ENCODE measurements around the gene SBF2. TPM values are rescaled to one million over a fixed set of nuclear protein-coding genes. Genes with fewer than 3 reads are reported as not detected.

Gene SBF2
- total and polyA plus RNA-seq, 2 of the 13 experiments (the other 11 are each of a cell fraction or from before 2014, with no cell fraction given) = 24.0 to 45.8 TPM

DNA sequence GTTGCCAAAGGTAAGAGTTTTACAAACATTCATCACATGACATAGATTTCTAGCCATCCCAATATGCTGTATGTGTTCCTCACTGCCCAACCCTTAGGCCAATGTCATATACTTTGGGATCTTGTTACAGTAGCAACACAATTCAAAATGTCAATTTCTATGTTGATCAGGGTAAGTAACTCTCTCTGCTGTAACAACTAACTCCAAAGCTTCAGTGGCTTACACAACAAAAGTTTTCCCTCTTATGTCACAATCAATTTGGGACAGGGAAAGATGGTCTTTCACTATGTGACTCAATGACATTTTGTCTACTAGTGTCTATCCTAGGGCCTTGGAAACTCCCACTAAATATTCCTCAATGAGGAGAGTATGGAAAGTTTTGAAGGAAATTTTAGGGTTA, 144.5 kb downstream of the SBF2 start:
- Histone ChIP-seq H3K27ac (ENCODE audit: extremely low read length, insufficient read depth, low read length) (no peak overlapping the region), H2AFZ (ENCODE audit: low read length) (no peak overlapping the region), H3K4me3 (replicated peaks in 1 of 3; ENCODE audit: insufficient read depth in 1 of 3, low read depth in 2 of 3, low read length in 3 of 3) (no peak overlapping the region), H3K4me1 (ENCODE audit: insufficient read depth, low read length) (no peaks in the 10 kb centered on the region), H4K20me1 (ENCODE audit: insufficient read depth, low read length) (peaks cover 6% of the 10 kb centered on the region; the same call in 1 of the 2 replicates), H3K79me2 (ENCODE audit: insufficient read depth, low read length) (no peaks in the 10 kb centered on the region), H3K9ac (ENCODE audit: insufficient read depth, low read depth, low read length) (no peak overlapping the region), H3K9me3 (ENCODE audit: low read length) (no peaks in the 10 kb centered on the region), H3K4me2 (ENCODE audit: low read depth, low read length) (no peak overlapping the region), H3K27me3 (ENCODE audit: control insufficient read depth in 1 of 2, insufficient read depth in 2 of 2, low read length in 2 of 2) (no peaks in the 10 kb centered on the region), H3K36me3 (replicated peaks in 1 of 2; ENCODE audit: control insufficient read depth in 1 of 2, insufficient read depth in 2 of 2, low read length in 2 of 2) (no peaks in the 10 kb centered on the region)
- no TSS peak for BruUV-seq (replicated peaks)
- POLR2A ChIA-PET = no interaction called here
- CTCF ChIA-PET (ENCODE audit: low intra/inter-chr PET ratio, low total read pairs) = no interaction called here
- in situ Hi-C loops (cut with HindIII; ENCODE audit: extremely low pct_ligation_motif_present, low pct_unique_long_range_greater_than_20kb) (no loop called here), intact Hi-C loops (cut with micrococcal nuclease; ENCODE audit: unreplicated experiment) (no loop called here)
- no peak for FAIRE-seq
- no peak for ATAC-seq
- TF ChIP-seq, protein P1, sequence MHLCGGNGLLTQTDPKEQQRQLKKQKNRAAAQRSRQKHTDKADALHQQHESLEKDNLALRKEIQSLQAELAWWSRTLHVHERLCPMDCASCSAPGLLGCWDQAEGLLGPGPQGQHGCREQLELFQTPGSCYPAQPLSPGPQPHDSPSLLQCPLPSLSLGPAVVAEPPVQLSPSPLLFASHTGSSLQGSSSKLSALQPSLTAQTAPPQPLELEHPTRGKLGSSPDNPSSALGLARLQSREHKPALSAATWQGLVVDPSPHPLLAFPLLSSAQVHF (CRISPR knock-in tag; IDR thresholded peaks at IDR 0.05) = no peak
- TF ChIP-seq KAT8 (CRISPR knock-in tag; IDR thresholded peaks at IDR 0.05) (no peak), ZNF12 (CRISPR knock-in tag; IDR thresholded peaks at IDR 0.05) (peak; percentile 91), ZNF670 (CRISPR knock-in tag; IDR thresholded peaks at IDR 0.05; ENCODE audit: borderline replicate concordance) (no peak), ZFX (CRISPR knock-in tag; IDR thresholded peaks at IDR 0.05; ENCODE audit: low read depth) (no peak), BORCS8-MEF2B (CRISPR knock-in tag; IDR thresholded peaks at IDR 0.05) (no peak)
- TF ChIP-seq, protein P2, sequence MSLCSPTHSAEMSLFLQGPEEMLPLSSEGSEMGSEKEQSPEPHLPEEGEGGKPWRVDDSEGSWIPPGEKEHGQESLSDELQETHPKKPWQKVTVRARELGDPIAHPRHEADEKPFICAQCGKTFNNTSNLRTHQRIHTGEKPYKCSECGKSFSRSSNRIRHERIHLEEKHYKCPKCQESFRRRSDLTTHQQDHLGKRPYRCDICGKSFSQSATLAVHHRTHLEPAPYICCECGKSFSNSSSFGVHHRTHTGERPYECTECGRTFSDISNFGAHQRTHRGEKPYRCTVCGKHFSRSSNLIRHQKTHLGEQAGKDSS (CRISPR knock-in tag; IDR thresholded peaks at IDR 0.05; ENCODE audit: borderline replicate concordance, low read depth) = no peak
- no peak for DNase-seq (ENCODE audit: low spot score)

DNA sequence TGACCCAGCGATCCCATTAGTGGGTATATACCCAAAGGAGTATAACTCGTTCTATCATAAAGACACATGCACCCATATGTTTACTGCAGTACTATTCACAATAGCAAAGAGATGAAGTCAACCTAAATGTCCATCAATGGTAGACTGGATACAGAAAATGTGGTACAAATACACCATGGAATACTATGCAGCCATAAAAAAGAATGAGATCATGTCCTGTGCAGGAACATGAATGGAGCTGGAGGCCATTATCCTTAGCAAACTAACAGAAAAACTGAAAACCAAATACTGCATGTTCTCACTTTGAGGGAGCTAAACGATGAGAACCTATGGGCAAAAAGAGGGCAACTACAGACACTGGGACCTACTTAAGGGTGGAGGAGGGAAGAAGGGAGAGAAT, 146.8 kb downstream of the SBF2 start:
- POLR2A ChIA-PET = no interaction called here
- no peak for FAIRE-seq
- TF ChIP-seq, protein P3, sequence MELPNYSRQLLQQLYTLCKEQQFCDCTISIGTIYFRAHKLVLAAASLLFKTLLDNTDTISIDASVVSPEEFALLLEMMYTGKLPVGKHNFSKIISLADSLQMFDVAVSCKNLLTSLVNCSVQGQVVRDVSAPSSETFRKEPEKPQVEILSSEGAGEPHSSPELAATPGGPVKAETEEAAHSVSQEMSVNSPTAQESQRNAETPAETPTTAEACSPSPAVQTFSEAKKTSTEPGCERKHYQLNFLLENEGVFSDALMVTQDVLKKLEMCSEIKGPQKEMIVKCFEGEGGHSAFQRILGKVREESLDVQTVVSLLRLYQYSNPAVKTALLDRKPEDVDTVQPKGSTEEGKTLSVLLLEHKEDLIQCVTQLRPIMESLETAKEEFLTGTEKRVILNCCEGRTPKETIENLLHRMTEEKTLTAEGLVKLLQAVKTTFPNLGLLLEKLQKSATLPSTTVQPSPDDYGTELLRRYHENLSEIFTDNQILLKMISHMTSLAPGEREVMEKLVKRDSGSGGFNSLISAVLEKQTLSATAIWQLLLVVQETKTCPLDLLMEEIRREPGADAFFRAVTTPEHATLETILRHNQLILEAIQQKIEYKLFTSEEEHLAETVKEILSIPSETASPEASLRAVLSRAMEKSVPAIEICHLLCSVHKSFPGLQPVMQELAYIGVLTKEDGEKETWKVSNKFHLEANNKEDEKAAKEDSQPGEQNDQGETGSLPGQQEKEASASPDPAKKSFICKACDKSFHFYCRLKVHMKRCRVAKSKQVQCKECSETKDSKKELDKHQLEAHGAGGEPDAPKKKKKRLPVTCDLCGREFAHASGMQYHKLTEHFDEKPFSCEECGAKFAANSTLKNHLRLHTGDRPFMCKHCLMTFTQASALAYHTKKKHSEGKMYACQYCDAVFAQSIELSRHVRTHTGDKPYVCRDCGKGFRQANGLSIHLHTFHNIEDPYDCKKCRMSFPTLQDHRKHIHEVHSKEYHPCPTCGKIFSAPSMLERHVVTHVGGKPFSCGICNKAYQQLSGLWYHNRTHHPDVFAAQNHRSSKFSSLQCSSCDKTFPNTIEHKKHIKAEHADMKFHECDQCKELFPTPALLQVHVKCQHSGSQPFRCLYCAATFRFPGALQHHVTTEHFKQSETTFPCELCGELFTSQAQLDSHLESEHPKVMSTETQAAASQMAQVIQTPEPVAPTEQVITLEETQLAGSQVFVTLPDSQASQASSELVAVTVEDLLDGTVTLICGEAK (IDR thresholded peaks at IDR 0.05) = no peak
- TF ChIP-seq, protein P3 (CRISPR knock-in tag; IDR thresholded peaks at IDR 0.05) = no peak

More for the DNA sequence above, 146.8 kb downstream of the SBF2 start:
- Histone ChIP-seq H3K4me2 (ENCODE audit: low read depth, low read length) (no peak overlapping the region), H3K4me1 (ENCODE audit: insufficient read depth, low read length) (no peaks in the 10 kb centered on the region), H3K9me3 (ENCODE audit: low read length) (no peaks in the 10 kb centered on the region), H2AFZ (ENCODE audit: low read length) (no peak overlapping the region), H3K9ac (ENCODE audit: insufficient read depth, low read depth, low read length) (no peak overlapping the region), H4K20me1 (ENCODE audit: insufficient read depth, low read length) (peaks cover 6% of the 10 kb centered on the region; the same call in 1 of the 2 replicates), H3K36me3 (replicated peaks in 1 of 2; ENCODE audit: control insufficient read depth in 1 of 2, insufficient read depth in 2 of 2, low read length in 2 of 2) (no peaks in the 10 kb centered on the region), H3K27ac (ENCODE audit: extremely low read length, insufficient read depth, low read length) (no peak overlapping the region), H3K79me2 (ENCODE audit: insufficient read depth, low read length) (no peaks in the 10 kb centered on the region), H3K27me3 (ENCODE audit: control insufficient read depth in 1 of 2, insufficient read depth in 2 of 2, low read length in 2 of 2) (no peaks in the 10 kb centered on the region), H3K4me3 (replicated peaks in 1 of 3; ENCODE audit: insufficient read depth in 1 of 3, low read depth in 2 of 3, low read length in 3 of 3) (no peak overlapping the region)
- BruUV-seq (replicated peaks) = no TSS peak
- in situ Hi-C loops (cut with HindIII; ENCODE audit: extremely low pct_ligation_motif_present, low pct_unique_long_range_greater_than_20kb) (no loop called here), intact Hi-C loops (cut with micrococcal nuclease; ENCODE audit: unreplicated experiment) (no loop called here)
- CTCF ChIA-PET (ENCODE audit: low intra/inter-chr PET ratio, low total read pairs) = no interaction called here
- WGBS (ENCODE audit: low lambda C conversion rate) = 94% methylated on average over 3 of the region's 3 CpGs
- no peak for DNase-seq (ENCODE audit: low spot score)
- no peak for ATAC-seq
